Measurements from ENCODE around the gene CCDC34. TPM values are rescaled to one million over a fixed set of nuclear protein-coding genes. Genes with fewer than 3 reads are reported as not detected.

Gene CCDC34
- total RNA-seq, 2 experiments from 2014 or later: 20.8 to 38.5 TPM

GRCh38 chr11:27350511-27350910, 12.5 kb downstream of the CCDC34 start:
- CTCF ChIA-PET (ENCODE audit: unreplicated experiment): no interaction called here
- no TSS peak for BruUV-seq (replicated peaks)
- Histone ChIP-seq H2AFZ (ENCODE audit: low read length) (no peak overlapping the region), H3K4me3 (ENCODE audit: low read depth, low read length, poor library complexity, severe bottlenecking) (no peak overlapping the region), H3K9me3 (ENCODE audit: low read length) (no peaks in the 10 kb centered on the region), H3K4me1 (ENCODE audit: insufficient read depth, low read length, poor library complexity, severe bottlenecking) (no peaks in the 10 kb centered on the region), H3K4me2 (ENCODE audit: low read length) (no peak overlapping the region), H3K9me2 (ENCODE audit: insufficient read depth, low read length) (no peaks in the 10 kb centered on the region), H3K27ac (ENCODE audit: low read depth, low read length, poor library complexity, severe bottlenecking) (no peak overlapping the region), H3K79me2 (ENCODE audit: insufficient read depth, low read depth, low read length) (no peaks in the 10 kb centered on the region), H4K20me1 (ENCODE audit: insufficient read depth, low read length) (no peaks in the 10 kb centered on the region), H3K36me3 (ENCODE audit: insufficient read depth, low read length) (peaks cover 51% of the 10 kb centered on the region)
- intact Hi-C loops (cut with micrococcal nuclease; ENCODE audit: unreplicated experiment): no loop called here
- POLR2A ChIA-PET: interaction anchor here (0.7 to 1.6 kb wide), 3 partner anchors 9 to 62 kb away, joined by 3 to 5 read pairs (median 4); partner anchors contain the start of gene CCDC34
- no peak for TF ChIP-seq CTCF (conservative IDR thresholded peaks at IDR 0.05; ENCODE audit: low read length)
- no peak for TF ChIP-seq EZH2phosphoT487 (IDR thresholded peaks at IDR 0.05; ENCODE audit: borderline replicate concordance, low read depth, low read length)
- no peak for DNase-seq (ENCODE audit: low spot score)

- H3K79me2 ChIP-seq (ENCODE audit: insufficient read depth, low read depth, low read length): no peaks in the 10 kb centered on the region
- H3K4me1 ChIP-seq (ENCODE audit: insufficient read depth, low read length, poor library complexity, severe bottlenecking): no peaks in the 10 kb centered on the region
- H3K9me3 ChIP-seq (ENCODE audit: low read length): no peaks in the 10 kb centered on the region
- H3K36me3 ChIP-seq (ENCODE audit: insufficient read depth, low read length): peaks cover 51% of the 10 kb centered on the region
- TF ChIP-seq EZH2phosphoT487 (IDR thresholded peaks at IDR 0.05; ENCODE audit: borderline replicate concordance, low read depth, low read length) (no peak), CTCF (conservative IDR thresholded peaks at IDR 0.05; ENCODE audit: low read length) (no peak)
- no peak overlapping the region for H2AFZ ChIP-seq (ENCODE audit: low read length)
- no peaks in the 10 kb centered on the region for H4K20me1 ChIP-seq (ENCODE audit: insufficient read depth, low read length)
- intact Hi-C loops (cut with micrococcal nuclease; ENCODE audit: unreplicated experiment): no loop called here
- CTCF ChIA-PET (ENCODE audit: unreplicated experiment): no interaction called here
- no peak overlapping the region for H3K4me2 ChIP-seq (ENCODE audit: low read length)
- no peak for DNase-seq (ENCODE audit: low spot score)
- no peak overlapping the region for H3K27ac ChIP-seq (ENCODE audit: low read depth, low read length, poor library complexity, severe bottlenecking)
- no peak overlapping the region for H3K4me3 ChIP-seq (ENCODE audit: low read depth, low read length, poor library complexity, severe bottlenecking)
- POLR2A ChIA-PET: interaction anchor here (0.9 kb wide), 1 partner anchor 10 kb away, joined by 4 read pairs; no protein-coding TSS in a partner anchor
- H3K9me2 ChIP-seq (ENCODE audit: insufficient read depth, low read length): no peaks in the 10 kb centered on the region
- no TSS peak for BruUV-seq (replicated peaks)
Observed at GRCh38 chr11:27349919-27350318, 13.1 kb downstream of the CCDC34 start.

GRCh38 chr11:27348340-27348873, 14.6 kb downstream of the CCDC34 start:
- no peak overlapping the region for H3K4me2 ChIP-seq (ENCODE audit: low read length)
- DNase-seq (ENCODE audit: low spot score): no peak
- BruUV-seq (replicated peaks): no TSS peak
- intact Hi-C loops (cut with micrococcal nuclease; ENCODE audit: unreplicated experiment): no loop called here
- no peaks in the 10 kb centered on the region for H3K4me1 ChIP-seq (ENCODE audit: insufficient read depth, low read length, poor library complexity, severe bottlenecking)
- ChIA-PET POLR2A (interaction anchor here (0.8 kb wide), 1 partner anchor 19 kb away, joined by 9 read pairs; no protein-coding TSS in a partner anchor), CTCF (ENCODE audit: unreplicated experiment) (no interaction called here)
- no peaks in the 10 kb centered on the region for H3K9me2 ChIP-seq (ENCODE audit: insufficient read depth, low read length)
- no peaks in the 10 kb centered on the region for H3K79me2 ChIP-seq (ENCODE audit: insufficient read depth, low read depth, low read length)
- H2AFZ ChIP-seq (ENCODE audit: low read length): no peak overlapping the region
- no peak overlapping the region for H3K4me3 ChIP-seq (ENCODE audit: low read depth, low read length, poor library complexity, severe bottlenecking)
- H3K27ac ChIP-seq (ENCODE audit: low read depth, low read length, poor library complexity, severe bottlenecking): no peak overlapping the region
- no peaks in the 10 kb centered on the region for H3K9me3 ChIP-seq (ENCODE audit: low read length)
- no peaks in the 10 kb centered on the region for H4K20me1 ChIP-seq (ENCODE audit: insufficient read depth, low read length)
- TF ChIP-seq EZH2phosphoT487 (IDR thresholded peaks at IDR 0.05; ENCODE audit: borderline replicate concordance, low read depth, low read length) (no peak), CTCF (conservative IDR thresholded peaks at IDR 0.05; ENCODE audit: low read length) (no peak)
- H3K36me3 ChIP-seq (ENCODE audit: insufficient read depth, low read length): peaks cover 51% of the 10 kb centered on the region

All from OCI-LY7 (cell line).